SK-N-SH treated with all-trans-retinoic acid at 6 μM for 48 hours (cell line): Measurements from ENCODE around the gene LMTK2.

Experiments used
- ARNTL ChIP-seq: fragments of 450-650 bp; formaldehyde crosslinking; IDR thresholded peaks from 2 replicates; pipeline ENCODE4 v1.5.0; 2020; ENCODE audit warnings: low read depth, mild to moderate bottlenecking, moderate library complexity, borderline replicate concordance
- BACH2 ChIP-seq: fragments of 250-450 bp; sonication (Bioruptor Pico); IDR thresholded peaks from 2 replicates; pipeline ENCODE4 v1.9.0; 2021; ENCODE audit warnings: mild to moderate bottlenecking, borderline replicate concordance
- GLIS3 ChIP-seq: fragments of 250-450 bp; sonication (Bioruptor Pico); IDR thresholded peaks from 2 replicates; pipeline ENCODE4 v1.5.0; 2020; ENCODE audit warnings: mild to moderate bottlenecking, moderate library complexity
- PPARA ChIP-seq: fragments of 250-450 bp; sonication (Bioruptor Pico); IDR thresholded peaks from 2 replicates; pipeline ENCODE4 v1.5.0; 2020; ENCODE audit warnings: mild to moderate bottlenecking, borderline replicate concordance
- SNAI2 ChIP-seq: fragments of 250-450 bp; sonication (Bioruptor Pico); IDR thresholded peaks from 2 replicates; pipeline ENCODE4 v1.5.0; 2020; ENCODE audit warnings: mild to moderate bottlenecking, moderate library complexity
- TCF4 ChIP-seq: fragments of 250-450 bp; sonication (Bioruptor Pico); IDR thresholded peaks from 2 replicates; pipeline ENCODE4 v1.8.0; 2021; ENCODE audit warnings: mild to moderate bottlenecking, moderate library complexity, borderline replicate concordance
- ZC3H10 ChIP-seq: fragments of 250-450 bp; sonication (Bioruptor Pico); IDR thresholded peaks from 2 replicates; pipeline ENCODE4 v1.5.1; 2021; ENCODE audit warnings: mild to moderate bottlenecking, moderate library complexity
- ZFP3 ChIP-seq: fragments of 250-450 bp; sonication (Bioruptor Pico); IDR thresholded peaks from 2 replicates; pipeline ENCODE4 v1.5.0; 2020; ENCODE audit warnings: mild to moderate bottlenecking, moderate library complexity
- ZNF8 ChIP-seq: fragments of 450-650 bp; formaldehyde crosslinking; IDR thresholded peaks from 2 replicates; pipeline ENCODE4 v1.5.0; 2020; ENCODE audit warnings: mild to moderate bottlenecking, moderate library complexity
- TF ChIP-seq, protein P1 (sequence below): fragments of 250-450 bp; sonication (Bioruptor Pico); IDR thresholded peaks from 2 replicates; pipeline ENCODE4 v1.5.1; 2020; ENCODE audit warnings: low read depth, mild to moderate bottlenecking, moderate library complexity
- TF ChIP-seq, protein P2 (sequence below): fragments of 250-450 bp; sonication (Bioruptor Pico); IDR thresholded peaks from 2 replicates; pipeline ENCODE4 v1.8.0; 2020; ENCODE audit warnings: mild to moderate bottlenecking, moderate library complexity, borderline replicate concordance
- TF ChIP-seq, protein P3 (sequence below): fragments of 250-450 bp; sonication (Bioruptor Pico); IDR thresholded peaks from 2 replicates; pipeline ENCODE4 v1.5.1; 2021; ENCODE audit warnings: mild to moderate bottlenecking, moderate library complexity
- TF ChIP-seq, protein P4 (sequence below): fragments of 250-450 bp; sonication (Bioruptor Pico); IDR thresholded peaks from 2 replicates; pipeline ENCODE4 v1.8.0; 2021; ENCODE audit warnings: low read depth, mild to moderate bottlenecking, moderate library complexity, borderline replicate concordance

DNA sequence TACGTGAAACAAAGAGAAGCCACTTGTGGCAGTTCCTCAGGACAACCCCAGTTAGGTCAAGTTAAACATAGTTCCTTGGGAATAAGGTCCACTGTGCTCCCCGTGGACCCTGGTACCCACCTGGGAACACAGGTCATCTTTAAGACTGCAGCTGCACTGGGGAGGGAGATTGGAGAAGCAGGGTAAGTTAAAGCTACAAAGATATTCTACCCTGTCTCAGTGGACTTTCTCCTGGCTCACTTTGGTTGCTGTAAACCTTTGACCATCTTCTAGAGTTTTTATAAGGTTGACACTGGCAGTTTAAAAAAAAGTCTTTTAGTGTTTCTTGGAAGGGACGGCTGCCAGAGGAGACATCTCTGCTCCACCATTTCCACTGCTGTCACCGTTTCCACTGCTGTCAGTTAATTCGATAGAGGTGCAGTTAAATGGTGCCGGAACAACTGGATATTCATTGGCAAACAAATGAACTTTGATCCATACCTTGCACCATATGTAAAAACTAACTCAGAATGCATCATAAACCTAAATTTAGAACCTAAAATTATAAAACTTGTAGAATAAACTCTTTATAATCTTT is 42.5 kb downstream of the LMTK2 start:
- no peak for TF ChIP-seq SNAI2
- TF ChIP-seq, protein P1, sequence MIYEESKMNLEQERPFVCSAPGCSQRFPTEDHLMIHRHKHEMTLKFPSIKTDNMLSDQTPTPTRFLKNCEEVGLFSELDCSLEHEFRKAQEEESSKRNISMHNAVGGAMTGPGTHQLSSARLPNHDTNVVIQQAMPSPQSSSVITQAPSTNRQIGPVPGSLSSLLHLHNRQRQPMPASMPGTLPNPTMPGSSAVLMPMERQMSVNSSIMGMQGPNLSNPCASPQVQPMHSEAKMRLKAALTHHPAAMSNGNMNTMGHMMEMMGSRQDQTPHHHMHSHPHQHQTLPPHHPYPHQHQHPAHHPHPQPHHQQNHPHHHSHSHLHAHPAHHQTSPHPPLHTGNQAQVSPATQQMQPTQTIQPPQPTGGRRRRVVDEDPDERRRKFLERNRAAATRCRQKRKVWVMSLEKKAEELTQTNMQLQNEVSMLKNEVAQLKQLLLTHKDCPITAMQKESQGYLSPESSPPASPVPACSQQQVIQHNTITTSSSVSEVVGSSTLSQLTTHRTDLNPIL (CRISPR knock-in tag), result no peak
- TF ChIP-seq, protein P2, sequence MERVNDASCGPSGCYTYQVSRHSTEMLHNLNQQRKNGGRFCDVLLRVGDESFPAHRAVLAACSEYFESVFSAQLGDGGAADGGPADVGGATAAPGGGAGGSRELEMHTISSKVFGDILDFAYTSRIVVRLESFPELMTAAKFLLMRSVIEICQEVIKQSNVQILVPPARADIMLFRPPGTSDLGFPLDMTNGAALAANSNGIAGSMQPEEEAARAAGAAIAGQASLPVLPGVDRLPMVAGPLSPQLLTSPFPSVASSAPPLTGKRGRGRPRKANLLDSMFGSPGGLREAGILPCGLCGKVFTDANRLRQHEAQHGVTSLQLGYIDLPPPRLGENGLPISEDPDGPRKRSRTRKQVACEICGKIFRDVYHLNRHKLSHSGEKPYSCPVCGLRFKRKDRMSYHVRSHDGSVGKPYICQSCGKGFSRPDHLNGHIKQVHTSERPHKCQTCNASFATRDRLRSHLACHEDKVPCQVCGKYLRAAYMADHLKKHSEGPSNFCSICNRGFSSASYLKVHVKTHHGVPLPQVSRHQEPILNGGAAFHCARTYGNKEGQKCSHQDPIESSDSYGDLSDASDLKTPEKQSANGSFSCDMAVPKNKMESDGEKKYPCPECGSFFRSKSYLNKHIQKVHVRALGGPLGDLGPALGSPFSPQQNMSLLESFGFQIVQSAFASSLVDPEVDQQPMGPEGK, result no peak
- TF ChIP-seq, protein P3, sequence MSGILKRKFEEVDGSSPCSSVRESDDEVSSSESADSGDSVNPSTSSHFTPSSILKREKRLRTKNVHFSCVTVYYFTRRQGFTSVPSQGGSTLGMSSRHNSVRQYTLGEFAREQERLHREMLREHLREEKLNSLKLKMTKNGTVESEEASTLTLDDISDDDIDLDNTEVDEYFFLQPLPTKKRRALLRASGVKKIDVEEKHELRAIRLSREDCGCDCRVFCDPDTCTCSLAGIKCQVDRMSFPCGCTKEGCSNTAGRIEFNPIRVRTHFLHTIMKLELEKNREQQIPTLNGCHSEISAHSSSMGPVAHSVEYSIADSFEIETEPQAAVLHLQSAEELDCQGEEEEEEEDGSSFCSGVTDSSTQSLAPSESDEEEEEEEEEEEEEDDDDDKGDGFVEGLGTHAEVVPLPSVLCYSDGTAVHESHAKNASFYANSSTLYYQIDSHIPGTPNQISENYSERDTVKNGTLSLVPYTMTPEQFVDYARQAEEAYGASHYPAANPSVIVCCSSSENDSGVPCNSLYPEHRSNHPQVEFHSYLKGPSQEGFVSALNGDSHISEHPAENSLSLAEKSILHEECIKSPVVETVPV, result no peak
- TF ChIP-seq ZNF8, result no peak
- TF ChIP-seq ZC3H10 (CRISPR knock-in tag), result no peak
- no peak for TF ChIP-seq ZFP3 (CRISPR knock-in tag)
- no peak for TF ChIP-seq TCF4
- no peak for TF ChIP-seq PPARA (CRISPR knock-in tag)
- TF ChIP-seq, protein P4, sequence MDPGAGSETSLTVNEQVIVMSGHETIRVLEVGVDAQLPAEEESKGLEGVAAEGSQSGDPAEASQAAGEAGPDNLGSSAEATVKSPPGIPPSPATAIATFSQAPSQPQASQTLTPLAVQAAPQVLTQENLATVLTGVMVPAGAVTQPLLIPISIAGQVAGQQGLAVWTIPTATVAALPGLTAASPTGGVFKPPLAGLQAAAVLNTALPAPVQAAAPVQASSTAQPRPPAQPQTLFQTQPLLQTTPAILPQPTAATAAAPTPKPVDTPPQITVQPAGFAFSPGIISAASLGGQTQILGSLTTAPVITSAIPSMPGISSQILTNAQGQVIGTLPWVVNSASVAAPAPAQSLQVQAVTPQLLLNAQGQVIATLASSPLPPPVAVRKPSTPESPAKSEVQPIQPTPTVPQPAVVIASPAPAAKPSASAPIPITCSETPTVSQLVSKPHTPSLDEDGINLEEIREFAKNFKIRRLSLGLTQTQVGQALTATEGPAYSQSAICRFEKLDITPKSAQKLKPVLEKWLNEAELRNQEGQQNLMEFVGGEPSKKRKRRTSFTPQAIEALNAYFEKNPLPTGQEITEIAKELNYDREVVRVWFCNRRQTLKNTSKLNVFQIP, result no peak
- TF ChIP-seq ARNTL (CRISPR knock-in tag), result no peak
- TF ChIP-seq GLIS3 (CRISPR knock-in tag), result no peak
- no peak for TF ChIP-seq BACH2 (CRISPR knock-in tag)
